Endothelial cell of umbilical vein (primary cell): ENCODE data around the gene KIFC1. TPM values are rescaled to one million over a fixed set of nuclear protein-coding genes. Genes with fewer than 3 reads are reported as not detected.

Experiments
- BruUV-seq: library from RNA; stranded (reverse); fragments of 400-500 nt; replicated peaks from 2 replicates; lab custom pipeline; 2021; lab: Mats Ljungman, UMichigan
- CTCF ChIA-PET: fragments of 300-600, 350-600 bp; sonication (Branson Sonifier 250); formaldehyde crosslinking; loops from one replicate; lab custom pipeline; 2021; ENCODE audit warnings: antibody characterized with exemption, inconsistent platforms; lab: Charles Lee
- POLR2A ChIA-PET: fragments of 300-600, 350-600 bp; sonication (Branson Sonifier 250); formaldehyde crosslinking; loops from one replicate; lab custom pipeline; 2021; ENCODE audit warnings: antibody characterized with exemption, inconsistent platforms; lab: Charles Lee
- DNase-seq: peaks from one replicate; pipeline ENCODE4 v3.0.0-alpha.2; 2011; ENCODE audit warnings: low read depth, low spot score
- FAIRE-seq: peaks from 2 replicates; lab custom pipeline; 2011; peaks lifted over from hg19 to GRCh38; lab: Jason Lieb, UNC
- H2AFZ ChIP-seq: 2 replicates; pipeline ENCODE4 v1.6.0; 2012; ENCODE audit warnings: low read depth, low read length, control low read depth, inconsistent platforms
- H3K27ac ChIP-seq: 2 replicates; pipeline ENCODE4 v1.5.1; 2011; ENCODE audit warnings: low read depth, mild to moderate bottlenecking, control low read depth, low read length, moderate library complexity; ENCODE audit not compliant: insufficient read depth
- H3K27me3 ChIP-seq, 2 experiments: 2 replicates each; pipeline versions ENCODE4 v1.6.0 to v1.6.1; 2011; ENCODE audit warnings: low read length in 2 of 2, mixed read lengths in 1 of 2; ENCODE audit not compliant: control insufficient read depth in 2 of 2, insufficient read depth in 2 of 2
- H3K36me3 ChIP-seq, 2 experiments: 2 replicates in 1 of 2; 3 replicates in 1 of 2; pipeline ENCODE4 v1.5.1; 2011; ENCODE audit warnings: low read length in 2 of 2, mild to moderate bottlenecking in 1 of 2, moderate library complexity in 1 of 2; ENCODE audit not compliant: control insufficient read depth in 2 of 2, insufficient read depth in 2 of 2; ENCODE audit errors: extremely low read depth in 1 of 2
- H3K4me1 ChIP-seq: 3 replicates; pipeline ENCODE4 v1.5.1; 2011; ENCODE audit warnings: mild to moderate bottlenecking, low read length; ENCODE audit not compliant: control insufficient read depth, insufficient read depth; ENCODE audit errors: extremely low read depth
- H3K4me2 ChIP-seq: 2 replicates; pipeline ENCODE4 v1.6.1; 2011; ENCODE audit warnings: low read length, control low read depth, mixed read lengths; ENCODE audit not compliant: insufficient read depth
- H3K4me3 ChIP-seq, 3 experiments: fragments of 200-600 bp in 1 of 3; sonication (generic), shearing (Covaris generic) in 1 of 3; replicated peaks in 1 of 3; 2 replicates each; pipeline ENCODE4 v1.5.1; 2011 to 2016; ENCODE audit warnings: control low read depth in 3 of 3, low read length in 3 of 3, mild to moderate bottlenecking in 2 of 3, inconsistent platforms in 1 of 3, low read depth in 1 of 3, moderate library complexity in 1 of 3; ENCODE audit not compliant: insufficient read depth in 1 of 3
- H3K79me2 ChIP-seq: 2 replicates; pipeline ENCODE4 v1.6.0; 2012; ENCODE audit warnings: low read length, inconsistent platforms; ENCODE audit not compliant: control insufficient read depth, insufficient read depth
- H3K9ac ChIP-seq: replicated peaks from 2 replicates; pipeline ENCODE3; 2011; ENCODE audit warnings: low read length, control low read depth; ENCODE audit not compliant: insufficient read depth; ENCODE audit errors: extremely low read depth
- H3K9me1 ChIP-seq: replicated peaks from 3 replicates; pipeline ENCODE4 v1.6.0; 2011; ENCODE audit warnings: mild to moderate bottlenecking, low read length; ENCODE audit not compliant: control insufficient read depth, insufficient read depth; ENCODE audit errors: extremely low read depth
- H3K9me3 ChIP-seq: replicated peaks from 2 replicates; pipeline ENCODE4 v1.5.1; 2012; ENCODE audit warnings: low read length, inconsistent platforms; ENCODE audit not compliant: control insufficient read depth, insufficient read depth
- H4K20me1 ChIP-seq: replicated peaks from 2 replicates; pipeline ENCODE3; 2011; ENCODE audit warnings: mild to moderate bottlenecking, low read length; ENCODE audit not compliant: control insufficient read depth, insufficient read depth; ENCODE audit errors: extremely low read depth
- EZH2 ChIP-seq: IDR thresholded peaks from 2 replicates; pipeline ENCODE4 v1.6.1; 2012; ENCODE audit warnings: borderline replicate concordance, low read depth, mild to moderate bottlenecking, moderate library complexity, low read length, inconsistent platforms; ENCODE audit not compliant: severe bottlenecking
- FOS ChIP-seq: IDR thresholded peaks from 2 replicates; pipeline ENCODE4 v1.6.1; 2011; ENCODE audit warnings: mild to moderate bottlenecking, low read length, moderate library complexity, borderline replicate concordance; ENCODE audit not compliant: insufficient read depth
- GATA2 ChIP-seq: IDR thresholded peaks from 2 replicates; pipeline ENCODE4 v1.7.0; 2011; ENCODE audit warnings: low read depth, mild to moderate bottlenecking, moderate library complexity, mixed read lengths, low read length; ENCODE audit not compliant: insufficient read length, insufficient read depth
- JUN ChIP-seq: IDR thresholded peaks from 2 replicates; pipeline ENCODE4 v1.6.1; 2011; ENCODE audit warnings: borderline replicate concordance, low read depth; ENCODE audit not compliant: insufficient read length, insufficient read depth
- MYC ChIP-seq: IDR thresholded peaks from one replicate; pipeline ENCODE4 v1.6.1; 2011; ENCODE audit warnings: mild to moderate bottlenecking, low read depth, low read length
- POLR2A ChIP-seq: IDR thresholded peaks from 2 replicates; pipeline ENCODE4 v1.6.1; 2012; ENCODE audit warnings: low read depth, mild to moderate bottlenecking, control low read depth, low read length
- POLR2AphosphoS5 ChIP-seq: IDR thresholded peaks from 2 replicates; pipeline ENCODE4 v1.6.1; 2012; ENCODE audit warnings: low read depth, mild to moderate bottlenecking, control low read depth, low read length, moderate library complexity; ENCODE audit not compliant: insufficient read depth
- dilution Hi-C: fragments of 300-500 bp; cut with MboI; formaldehyde crosslinking; loops from one replicate; pipeline ENCODE4 v1.15.0; 2019; ENCODE audit warnings: low sequenced_read_pairs; ENCODE audit not compliant: extremely low pct_ligation_motif_present
- intact Hi-C: fragments of 100-400 bp; cut with micrococcal nuclease; formaldehyde crosslinking; loops from one replicate; pipeline ENCODE4 v1.10.0; 2022
- polyA plus RNA-seq, 4 experiments: library from polyadenylated mRNA; depleted of rRNA in 3 of 4; stranded (reverse) in 3 of 4; unstranded in 1 of 4; fragments of >200 nt; gene quantifications; 2 replicates each; pipeline versions ENCODE4 v1.2.1 to v1.2.3, GENCODE V29; 2011 to 2012; ENCODE audit warnings: missing spikeins in 1 of 4
- total RNA-seq: library from RNA; stranded (reverse); gene quantifications from 2 replicates; pipeline ENCODE4 v1.2.3, GENCODE V29; 2021
- TF ChIP-seq, protein P1 (sequence below): IDR thresholded peaks from 2 replicates; pipeline ENCODE4 v1.6.1; 2011; ENCODE audit not compliant: insufficient read depth, insufficient read length
- TF ChIP-seq, protein P2 (sequence below), 2 donors: IDR thresholded peaks; 1 replicate in 1 of 2; 2 replicates in 1 of 2; pipeline ENCODE4 v1.5.1; 2011; ENCODE audit warnings: low read length in 2 of 2, mild to moderate bottlenecking in 2 of 2, moderate library complexity in 2 of 2, control low read depth in 1 of 2, inconsistent platforms in 1 of 2, low read depth in 1 of 2; ENCODE audit not compliant: insufficient read depth in 1 of 2; ENCODE audit errors: extremely low read depth in 1 of 2

Gene KIFC1
- total and polyA plus RNA-seq, 2 donors (not counting 3 experiments of a cell fraction or from before 2014, with no cell fraction given): 39.3 to 63.4 TPM

DNA sequence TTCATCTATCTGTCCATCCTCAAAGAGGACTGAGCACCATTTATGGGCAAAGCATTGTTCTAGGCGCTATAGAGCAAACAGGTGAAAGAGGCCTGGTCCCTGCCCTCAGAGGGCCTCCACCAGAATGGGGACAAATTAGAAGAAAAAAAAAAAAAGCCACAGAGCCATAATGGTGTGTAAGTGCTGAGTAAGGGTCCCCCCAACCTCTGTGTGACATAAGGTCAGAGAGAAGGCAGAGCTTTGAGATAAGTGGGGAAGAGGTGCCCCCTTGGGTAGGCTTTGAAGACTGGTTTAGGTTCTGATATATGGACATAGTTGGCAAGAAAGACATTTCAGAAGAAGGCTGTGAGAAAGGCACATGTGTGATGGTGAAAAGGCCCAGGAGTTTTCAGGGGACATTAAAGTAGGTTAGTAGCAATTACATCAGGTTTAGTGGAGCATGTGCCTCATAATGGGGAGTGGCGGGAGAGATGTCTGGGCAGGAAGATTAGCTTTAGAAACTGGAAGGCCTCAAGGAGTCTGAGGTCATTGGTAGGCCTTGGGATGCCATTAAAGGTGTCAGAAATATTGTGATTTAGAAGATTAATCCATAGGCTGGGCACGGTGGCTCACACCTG lies 47.5 kb downstream of the KIFC1 start:
- H3K4me1 ChIP-seq: no peaks in the 10 kb centered on the region
- H2AFZ ChIP-seq: no peak overlapping the region
- peaks cover 3 to 26% of the 10 kb centered on the region in 2 experiments for H3K36me3 ChIP-seq
- dilution Hi-C loops (no loop called here), intact Hi-C loops (no loop called here)
- TF ChIP-seq MYC (no peak), EZH2 (no peak), GATA2 (no peak)
- TF ChIP-seq, protein P1, sequence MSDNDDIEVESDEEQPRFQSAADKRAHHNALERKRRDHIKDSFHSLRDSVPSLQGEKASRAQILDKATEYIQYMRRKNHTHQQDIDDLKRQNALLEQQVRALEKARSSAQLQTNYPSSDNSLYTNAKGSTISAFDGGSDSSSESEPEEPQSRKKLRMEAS: no peak
- H3K27ac ChIP-seq: no peak overlapping the region
- FAIRE-seq (no peak), DNase-seq (no peak)
- BruUV-seq: no TSS peak
- H3K9me3 ChIP-seq: no peaks in the 10 kb centered on the region
- no peak overlapping the region for H3K9ac ChIP-seq
- no peaks in the 10 kb centered on the region for H4K20me1 ChIP-seq
- no peak overlapping the region for H3K4me3 ChIP-seq
- ChIA-PET POLR2A (no interaction called here), CTCF (no interaction called here)
- no peaks in the 10 kb centered on the region for H3K27me3 ChIP-seq
- H3K4me2 ChIP-seq: no peak overlapping the region
- H3K9me1 ChIP-seq: no peaks in the 10 kb centered on the region
- H3K79me2 ChIP-seq: no peaks in the 10 kb centered on the region

DNA sequence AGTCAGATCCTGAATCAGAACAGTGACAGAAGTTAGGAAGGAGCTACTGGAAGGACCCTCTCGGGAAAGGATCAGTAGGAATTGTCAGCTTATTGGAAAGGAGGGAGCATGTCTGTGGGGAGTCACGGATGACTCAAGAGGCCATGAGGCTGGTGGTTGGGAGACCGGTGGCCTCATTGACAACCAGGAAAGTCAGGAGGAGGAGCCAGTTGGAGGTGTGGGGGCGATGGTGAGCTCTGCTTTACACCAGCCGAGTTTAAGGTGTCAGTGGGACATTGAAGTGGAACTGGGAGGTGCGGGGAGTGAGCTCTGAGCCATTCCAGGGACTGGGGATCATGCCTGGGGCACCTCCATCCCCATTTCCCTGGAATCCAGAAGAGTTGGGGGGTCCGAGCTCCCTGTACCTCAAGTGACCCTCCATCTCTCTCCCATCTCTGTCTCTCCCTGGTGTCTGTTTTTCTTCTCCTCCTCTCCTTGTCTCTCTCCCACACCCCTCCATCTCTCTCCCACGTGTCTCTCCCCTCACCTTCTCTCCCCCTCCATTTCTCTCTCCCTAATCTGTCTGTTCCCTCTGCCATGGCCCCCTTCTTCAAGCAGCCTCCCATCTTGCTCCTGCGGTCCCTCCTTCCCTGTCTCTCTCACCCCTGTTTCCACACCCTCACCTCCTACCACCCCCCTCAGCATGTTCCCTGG lies 48.5 kb downstream of the KIFC1 start:
- dilution Hi-C loops: no loop called here
- POLR2A ChIA-PET: no interaction called here
- Histone ChIP-seq H2AFZ (no peak overlapping the region), H3K4me2 (no peak overlapping the region), H3K9me1 (no peaks in the 10 kb centered on the region), H3K79me2 (no peaks in the 10 kb centered on the region), H3K4me1 (no peaks in the 10 kb centered on the region), H3K4me3 (no peak overlapping the region), H4K20me1 (no peaks in the 10 kb centered on the region), H3K9ac (no peak overlapping the region), H3K27me3 (no peaks in the 10 kb centered on the region), H3K9me3 (no peaks in the 10 kb centered on the region), H3K27ac (no peak overlapping the region), H3K36me3 (peaks cover 3 to 26% of the 10 kb centered on the region in 2 experiments)
- FAIRE-seq: no peak
- CTCF ChIA-PET: interaction anchor here (2.0 kb wide), 1 partner anchor 10 kb away, joined by 5 read pairs; no protein-coding TSS in a partner anchor
- TF ChIP-seq EZH2: no peak
- TF ChIP-seq GATA2: no peak
- TF ChIP-seq, protein P1: no peak
- TF ChIP-seq POLR2AphosphoS5: no peak
- TF ChIP-seq POLR2A: no peak
- TF ChIP-seq JUN: no peak
- TF ChIP-seq FOS: no peak
- TF ChIP-seq MYC: no peak
- TF ChIP-seq, protein P2, sequence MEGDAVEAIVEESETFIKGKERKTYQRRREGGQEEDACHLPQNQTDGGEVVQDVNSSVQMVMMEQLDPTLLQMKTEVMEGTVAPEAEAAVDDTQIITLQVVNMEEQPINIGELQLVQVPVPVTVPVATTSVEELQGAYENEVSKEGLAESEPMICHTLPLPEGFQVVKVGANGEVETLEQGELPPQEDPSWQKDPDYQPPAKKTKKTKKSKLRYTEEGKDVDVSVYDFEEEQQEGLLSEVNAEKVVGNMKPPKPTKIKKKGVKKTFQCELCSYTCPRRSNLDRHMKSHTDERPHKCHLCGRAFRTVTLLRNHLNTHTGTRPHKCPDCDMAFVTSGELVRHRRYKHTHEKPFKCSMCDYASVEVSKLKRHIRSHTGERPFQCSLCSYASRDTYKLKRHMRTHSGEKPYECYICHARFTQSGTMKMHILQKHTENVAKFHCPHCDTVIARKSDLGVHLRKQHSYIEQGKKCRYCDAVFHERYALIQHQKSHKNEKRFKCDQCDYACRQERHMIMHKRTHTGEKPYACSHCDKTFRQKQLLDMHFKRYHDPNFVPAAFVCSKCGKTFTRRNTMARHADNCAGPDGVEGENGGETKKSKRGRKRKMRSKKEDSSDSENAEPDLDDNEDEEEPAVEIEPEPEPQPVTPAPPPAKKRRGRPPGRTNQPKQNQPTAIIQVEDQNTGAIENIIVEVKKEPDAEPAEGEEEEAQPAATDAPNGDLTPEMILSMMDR (IDR thresholded peaks at IDR 0.05; ENCODE audit: extremely low read depth in 1 of 2, insufficient read depth in 1 of 2, low read depth in 1 of 2, low read length in 2 of 2): no peak
- intact Hi-C loops: no loop called here
- DNase-seq: no peak
- no TSS peak for BruUV-seq
